ENCODE results near the gene ADRA2C.

DNA sequence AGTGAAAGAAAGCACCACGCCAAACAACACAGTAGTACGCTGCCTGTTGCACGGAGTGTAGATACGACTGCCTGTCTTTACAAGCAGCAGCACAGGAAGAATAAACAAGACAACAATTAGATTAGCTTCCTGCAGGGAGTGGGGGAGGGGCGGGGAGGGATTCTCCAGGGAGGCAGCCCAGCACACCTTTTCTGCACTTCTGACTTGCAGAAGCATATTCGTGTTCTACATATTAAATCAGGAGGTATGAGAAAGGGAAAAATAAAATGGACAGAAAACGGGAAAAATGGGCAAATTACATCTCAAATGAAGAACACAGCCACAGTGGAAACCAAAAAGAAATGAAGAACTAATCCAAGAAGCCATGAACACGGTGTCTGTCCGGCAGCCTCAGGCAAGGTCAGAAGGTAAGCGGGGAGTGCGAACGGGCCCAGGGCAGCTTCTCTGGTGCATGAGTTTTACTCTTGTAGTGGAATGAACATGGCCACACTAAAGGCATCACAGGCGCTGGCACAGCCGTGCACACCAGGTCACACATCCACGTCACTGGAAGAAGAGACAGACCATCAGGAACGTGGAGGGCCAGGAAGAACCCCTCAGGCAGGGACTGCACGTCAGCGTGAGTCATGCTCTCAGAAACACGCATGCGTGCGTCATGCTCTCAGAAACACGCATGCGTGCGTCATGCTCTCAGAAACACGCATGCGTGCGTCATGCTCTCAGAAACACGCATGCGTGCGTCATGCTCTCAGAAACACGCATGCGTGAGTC lies 20.1 kb upstream of the ADRA2C start:
- TF ChIP-seq TARDBP (IDR thresholded peaks at IDR 0.05) (no peak), BHLHE40 (IDR thresholded peaks at IDR 0.05; ENCODE audit: borderline replicate concordance) (no peak), CTBP1 (IDR thresholded peaks at IDR 0.05; ENCODE audit: borderline replicate concordance) (no peak), ZNF384 (IDR thresholded peaks at IDR 0.05) (no peak), SP1 (IDR thresholded peaks at IDR 0.05) (no peak), SUZ12 (IDR thresholded peaks at IDR 0.05) (no peak), FOXM1 (IDR thresholded peaks at IDR 0.05; ENCODE audit: borderline replicate concordance) (no peak), ELF4 (IDR thresholded peaks at IDR 0.05) (no peak), L3MBTL2 (conservative IDR thresholded peaks at IDR 0.05) (peak; percentile 21), FOXK2 (IDR thresholded peaks at IDR 0.05) (no peak)
